Measurements from ENCODE around the gene AUTS2.

- TF ChIP-seq EZH2phosphoT487 (IDR thresholded peaks at IDR 0.05; ENCODE audit: insufficient read depth, low read depth): no peak
- no peak for TF ChIP-seq EZH2 (IDR thresholded peaks at IDR 0.05; ENCODE audit: insufficient read depth, poor library complexity, severe bottlenecking)
These were observed 1187.2 kb downstream of the AUTS2 start for GRCh38 chr7:70785427-70785826.

All from GM23248 (cell line).